Measurements from ENCODE around the gene FRMD5. TPM values are rescaled to one million over a fixed set of nuclear protein-coding genes. Genes with fewer than 3 reads are reported as not detected.

Gene FRMD5
- polyA plus RNA-seq, 1 donor from 2014 or later = 25.8 TPM

DNA sequence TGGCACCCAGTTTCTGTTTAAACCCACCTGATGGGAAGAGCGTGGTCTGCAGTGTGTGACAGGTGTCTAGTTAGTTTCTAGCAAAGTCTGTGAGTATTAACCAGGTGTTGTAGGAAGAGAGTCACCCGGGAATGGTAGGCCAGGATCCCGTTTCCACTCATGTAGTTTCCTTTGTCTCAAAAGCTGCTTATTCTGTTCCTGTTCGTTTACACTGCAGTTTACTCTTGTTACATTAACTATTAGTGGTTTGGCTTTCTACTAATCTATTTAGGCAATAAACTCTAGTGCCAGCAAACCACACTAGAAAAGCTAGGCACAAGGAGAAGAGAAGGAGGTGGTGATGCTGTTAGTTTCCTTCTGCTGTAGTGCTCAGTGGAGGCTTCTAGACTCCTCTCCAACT, 335.5 kb downstream of the FRMD5 start:
- Histone ChIP-seq H3K9ac (ENCODE audit: low read length) (no peak overlapping the region), H3K9me3 (ENCODE audit: low read length) (no peaks in the 10 kb centered on the region), H2AFZ (ENCODE audit: low read depth, low read length) (no peak overlapping the region), H3K4me2 (ENCODE audit: low read length) (no peak overlapping the region), H3K9me2 (ENCODE audit: insufficient read depth, low read length) (no peaks in the 10 kb centered on the region), H4K20me1 (ENCODE audit: insufficient read depth) (no peaks in the 10 kb centered on the region), H3K27ac (ENCODE audit: low read length) (no peak overlapping the region), H3K79me2 (replicated peaks; ENCODE audit: insufficient read depth, low read length) (no peaks in the 10 kb centered on the region), H3K36me3 (ENCODE audit: insufficient read depth, low read length) (no peaks in the 10 kb centered on the region), H3F3A (ENCODE audit: insufficient read depth, low read length, poor library complexity, severe bottlenecking) (no peaks in the 10 kb centered on the region), H3K27me3 (ENCODE audit: insufficient read depth, low read depth, low read length) (no peaks in the 10 kb centered on the region), H3K4me3 (ENCODE audit: low read length) (no peak overlapping the region)
- TF ChIP-seq TAF1 (IDR thresholded peaks at IDR 0.05; ENCODE audit: low read depth) (no peak), MXI1 (conservative IDR thresholded peaks at IDR 0.05; ENCODE audit: poor library complexity, severe bottlenecking) (no peak), SMC3 (conservative IDR thresholded peaks at IDR 0.05; ENCODE audit: poor library complexity) (no peak), RAD21 (conservative IDR thresholded peaks at IDR 0.05) (no peak), EP300 (conservative IDR thresholded peaks at IDR 0.05; ENCODE audit: poor library complexity, severe bottlenecking) (no peak), POLR2AphosphoS5 (IDR thresholded peaks at IDR 0.05) (no peak), EZH2 (IDR thresholded peaks at IDR 0.05; ENCODE audit: borderline replicate concordance, insufficient read depth, low read length, poor library complexity, severe bottlenecking) (no peak)
- TF ChIP-seq, protein P1, sequence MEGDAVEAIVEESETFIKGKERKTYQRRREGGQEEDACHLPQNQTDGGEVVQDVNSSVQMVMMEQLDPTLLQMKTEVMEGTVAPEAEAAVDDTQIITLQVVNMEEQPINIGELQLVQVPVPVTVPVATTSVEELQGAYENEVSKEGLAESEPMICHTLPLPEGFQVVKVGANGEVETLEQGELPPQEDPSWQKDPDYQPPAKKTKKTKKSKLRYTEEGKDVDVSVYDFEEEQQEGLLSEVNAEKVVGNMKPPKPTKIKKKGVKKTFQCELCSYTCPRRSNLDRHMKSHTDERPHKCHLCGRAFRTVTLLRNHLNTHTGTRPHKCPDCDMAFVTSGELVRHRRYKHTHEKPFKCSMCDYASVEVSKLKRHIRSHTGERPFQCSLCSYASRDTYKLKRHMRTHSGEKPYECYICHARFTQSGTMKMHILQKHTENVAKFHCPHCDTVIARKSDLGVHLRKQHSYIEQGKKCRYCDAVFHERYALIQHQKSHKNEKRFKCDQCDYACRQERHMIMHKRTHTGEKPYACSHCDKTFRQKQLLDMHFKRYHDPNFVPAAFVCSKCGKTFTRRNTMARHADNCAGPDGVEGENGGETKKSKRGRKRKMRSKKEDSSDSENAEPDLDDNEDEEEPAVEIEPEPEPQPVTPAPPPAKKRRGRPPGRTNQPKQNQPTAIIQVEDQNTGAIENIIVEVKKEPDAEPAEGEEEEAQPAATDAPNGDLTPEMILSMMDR (IDR thresholded peaks at IDR 0.05; ENCODE audit: poor library complexity, severe bottlenecking) = no peak
- TF ChIP-seq, protein P2, sequence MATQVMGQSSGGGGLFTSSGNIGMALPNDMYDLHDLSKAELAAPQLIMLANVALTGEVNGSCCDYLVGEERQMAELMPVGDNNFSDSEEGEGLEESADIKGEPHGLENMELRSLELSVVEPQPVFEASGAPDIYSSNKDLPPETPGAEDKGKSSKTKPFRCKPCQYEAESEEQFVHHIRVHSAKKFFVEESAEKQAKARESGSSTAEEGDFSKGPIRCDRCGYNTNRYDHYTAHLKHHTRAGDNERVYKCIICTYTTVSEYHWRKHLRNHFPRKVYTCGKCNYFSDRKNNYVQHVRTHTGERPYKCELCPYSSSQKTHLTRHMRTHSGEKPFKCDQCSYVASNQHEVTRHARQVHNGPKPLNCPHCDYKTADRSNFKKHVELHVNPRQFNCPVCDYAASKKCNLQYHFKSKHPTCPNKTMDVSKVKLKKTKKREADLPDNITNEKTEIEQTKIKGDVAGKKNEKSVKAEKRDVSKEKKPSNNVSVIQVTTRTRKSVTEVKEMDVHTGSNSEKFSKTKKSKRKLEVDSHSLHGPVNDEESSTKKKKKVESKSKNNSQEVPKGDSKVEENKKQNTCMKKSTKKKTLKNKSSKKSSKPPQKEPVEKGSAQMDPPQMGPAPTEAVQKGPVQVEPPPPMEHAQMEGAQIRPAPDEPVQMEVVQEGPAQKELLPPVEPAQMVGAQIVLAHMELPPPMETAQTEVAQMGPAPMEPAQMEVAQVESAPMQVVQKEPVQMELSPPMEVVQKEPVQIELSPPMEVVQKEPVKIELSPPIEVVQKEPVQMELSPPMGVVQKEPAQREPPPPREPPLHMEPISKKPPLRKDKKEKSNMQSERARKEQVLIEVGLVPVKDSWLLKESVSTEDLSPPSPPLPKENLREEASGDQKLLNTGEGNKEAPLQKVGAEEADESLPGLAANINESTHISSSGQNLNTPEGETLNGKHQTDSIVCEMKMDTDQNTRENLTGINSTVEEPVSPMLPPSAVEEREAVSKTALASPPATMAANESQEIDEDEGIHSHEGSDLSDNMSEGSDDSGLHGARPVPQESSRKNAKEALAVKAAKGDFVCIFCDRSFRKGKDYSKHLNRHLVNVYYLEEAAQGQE (IDR thresholded peaks at IDR 0.05; ENCODE audit: borderline replicate concordance) = no peak

DNA sequence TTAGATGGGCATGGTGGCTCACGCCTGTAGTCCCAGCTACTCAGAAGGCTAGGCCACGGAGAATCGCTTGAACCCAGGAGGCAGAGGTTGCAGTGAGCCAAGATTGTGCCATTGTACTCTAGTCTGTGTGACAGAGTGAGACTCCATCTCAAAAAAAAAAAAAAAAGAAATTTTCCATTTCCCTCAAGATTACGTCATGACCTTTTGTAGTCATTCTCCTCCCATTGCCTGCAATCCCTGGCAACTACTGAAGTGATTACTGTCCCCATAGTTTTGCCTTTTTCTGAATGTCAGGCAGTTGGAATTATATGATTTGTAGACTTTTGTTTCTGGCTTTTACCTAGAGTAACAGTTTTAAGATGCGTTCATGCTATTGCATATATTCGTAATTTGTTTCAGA, 340.3 kb downstream of the FRMD5 start:
- Histone ChIP-seq H2AFZ (ENCODE audit: low read depth, low read length) (no peak overlapping the region), H3K4me2 (ENCODE audit: low read length) (no peak overlapping the region), H3K9me2 (ENCODE audit: insufficient read depth, low read length) (no peaks in the 10 kb centered on the region), H3K36me3 (ENCODE audit: insufficient read depth, low read length) (no peaks in the 10 kb centered on the region), H3K27me3 (ENCODE audit: insufficient read depth, low read depth, low read length) (no peaks in the 10 kb centered on the region), H3K9me3 (ENCODE audit: low read length) (no peaks in the 10 kb centered on the region), H3F3A (ENCODE audit: insufficient read depth, low read length, poor library complexity, severe bottlenecking) (no peaks in the 10 kb centered on the region), H3K9ac (ENCODE audit: low read length) (no peak overlapping the region), H3K79me2 (replicated peaks; ENCODE audit: insufficient read depth, low read length) (no peaks in the 10 kb centered on the region), H3K27ac (ENCODE audit: low read length) (no peak overlapping the region), H3K4me3 (ENCODE audit: low read length) (no peak overlapping the region), H4K20me1 (ENCODE audit: insufficient read depth) (no peaks in the 10 kb centered on the region)
- TF ChIP-seq RAD21 (conservative IDR thresholded peaks at IDR 0.05) (no peak), EZH2 (IDR thresholded peaks at IDR 0.05; ENCODE audit: borderline replicate concordance, insufficient read depth, low read length, poor library complexity, severe bottlenecking) (no peak), TAF1 (IDR thresholded peaks at IDR 0.05; ENCODE audit: low read depth) (no peak), POLR2AphosphoS5 (IDR thresholded peaks at IDR 0.05) (no peak)

Measured in neural cell (in vitro differentiated cells).